Renal cortex interstitium (tissue), 11 donors: Measurements from ENCODE around the gene SLC36A3. TPM values are rescaled to one million over a fixed set of nuclear protein-coding genes. Genes with fewer than 3 reads are reported as not detected.
"Not testable (repeated sequence)": the region's sequence is repeated elsewhere in the genome, so short reads cannot be mapped to it uniquely, and the experiment has no call there.

Experiments used
- DNase-seq, 11 donors: peaks; one replicate each; pipeline ENCODE4 v3.0.0-alpha.2; 2013; ENCODE audit warnings: low read depth in 9 of 11, low spot score in 4 of 11; ENCODE audit errors: extremely low read depth in 1 of 11
- polyA plus RNA-seq, 3 donors: library from polyadenylated mRNA; unstranded; fragments of 120-200 nt; gene quantifications; one replicate each; pipeline ENCODE4 v1.2.1, GENCODE V29; 2013; ENCODE audit not compliant: insufficient read length in 3 of 3

SLC36A3 gene
- polyA plus RNA-seq, 3 donors, result not detected

- DNase-seq, result no peak
Measured at GRCh38 chr5:151248651-151249050, 54.9 kb downstream of the SLC36A3 start.

DNA sequence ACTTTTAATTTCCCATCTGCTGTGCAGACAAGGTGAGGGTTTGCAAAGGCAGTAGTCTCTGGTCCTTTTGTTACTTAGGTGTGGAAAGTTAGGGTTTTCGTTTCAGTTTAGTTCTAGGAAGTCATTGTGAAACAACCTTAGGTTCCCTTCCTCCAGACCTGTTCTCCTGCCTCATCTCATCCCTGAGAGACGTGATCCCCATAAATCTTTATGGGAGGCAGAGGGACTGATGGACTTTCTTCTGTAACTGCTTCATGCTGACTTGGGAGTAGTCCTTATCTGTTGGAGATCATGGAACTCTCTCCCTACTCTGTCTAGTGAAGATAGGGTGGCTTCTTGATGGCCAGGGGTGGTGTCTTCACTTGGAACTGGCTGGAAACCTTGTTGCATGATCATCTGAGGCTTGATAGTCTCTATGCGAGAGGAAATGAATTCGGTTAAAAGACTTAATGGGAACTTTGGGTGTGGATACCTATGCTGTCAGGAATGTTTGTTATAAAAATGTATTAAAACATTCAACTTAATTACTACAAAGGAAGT is 57.8 kb downstream of the SLC36A3 start:
- no peak for DNase-seq

- no peak for DNase-seq
Measured at GRCh38 chr5:151244206-151244605, 59.4 kb downstream of the SLC36A3 start.

GRCh38 chr5:151243564-151243963 is 60.0 kb downstream of the SLC36A3 start:
- no peak for DNase-seq

DNA sequence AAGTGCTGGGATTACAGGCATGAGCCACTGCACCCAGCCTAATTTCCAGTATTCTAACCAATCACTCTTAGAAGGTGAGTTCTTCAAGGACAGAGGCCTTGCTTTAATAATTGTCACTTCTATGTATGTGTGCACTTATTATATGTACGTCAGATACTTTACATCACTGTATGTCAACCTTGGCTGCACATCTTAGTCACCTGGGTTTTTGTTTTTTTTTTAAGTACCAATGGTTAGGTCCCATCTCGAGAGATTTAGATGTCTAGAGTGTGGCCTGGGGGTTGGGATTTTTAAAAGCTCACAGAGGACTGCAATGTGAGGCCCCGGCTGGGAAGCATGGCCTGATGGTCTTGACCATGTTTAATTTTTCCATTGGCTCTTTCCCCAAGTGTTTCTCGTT is 60.4 kb downstream of the SLC36A3 start:
- DNase-seq, result no peak

GRCh38 chr5:151240924-151241635 is 62.5 kb downstream of the SLC36A3 start:
- no peak for DNase-seq

GRCh38 chr5:151240268-151240835 is 63.2 kb downstream of the SLC36A3 start:
- not testable (repeated sequence) for DNase-seq

DNA sequence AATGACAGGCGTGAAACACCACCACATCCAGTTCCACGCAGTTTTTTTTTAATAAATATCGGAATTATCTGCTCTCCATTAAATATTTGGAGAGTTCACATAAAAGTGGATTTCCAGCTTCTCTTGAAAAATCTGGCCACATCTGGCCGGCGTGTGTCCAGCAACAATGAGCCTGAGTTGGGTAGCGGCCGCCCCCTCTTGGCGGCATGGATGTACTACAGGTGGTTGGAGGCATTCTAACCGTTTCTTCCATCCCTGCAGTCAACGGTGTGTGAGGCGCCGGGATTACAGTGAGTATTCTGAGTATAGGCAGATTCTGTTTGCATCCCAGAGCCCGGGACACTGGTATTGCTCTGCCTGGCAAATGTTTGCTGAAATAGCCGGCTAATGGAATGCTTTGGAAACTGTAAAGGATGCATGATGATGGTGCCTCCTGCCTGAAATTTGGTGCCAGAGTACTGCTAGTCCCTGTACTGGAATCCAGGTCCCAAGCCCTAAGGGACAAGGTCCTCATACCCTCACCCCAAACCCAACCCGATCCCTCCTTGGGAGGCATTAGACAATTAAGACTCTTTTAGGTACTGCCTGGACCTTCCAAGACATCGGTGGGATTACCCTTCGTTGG is 64.2 kb downstream of the SLC36A3 start:
- peak in 7 of 11 donors; percentile 43 to 68 (median 61) for DNase-seq

- DNase-seq, result no peak
Measured at GRCh38 chr5:151238303-151238741, 65.2 kb downstream of the SLC36A3 start.

DNA sequence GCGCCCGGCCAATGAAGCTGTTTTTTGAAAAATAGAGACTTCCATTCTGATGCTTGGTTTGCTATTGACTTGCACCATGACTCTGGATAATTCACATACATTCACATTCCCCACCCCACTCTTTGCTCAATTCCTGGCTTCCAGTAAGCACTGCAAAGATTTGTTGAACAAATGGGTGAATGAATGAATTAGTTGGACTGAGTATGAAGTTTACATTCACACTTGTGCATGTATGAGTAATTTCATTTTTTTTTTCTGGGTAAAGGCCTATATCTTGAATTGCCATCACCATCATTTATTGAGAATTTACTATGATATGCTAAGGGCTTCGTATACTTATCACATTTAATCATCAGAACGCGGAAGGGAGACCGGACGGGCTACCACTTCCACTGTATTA is 65.9 kb downstream of the SLC36A3 start:
- no peak for DNase-seq

- DNase-seq, result no peak
Measured at GRCh38 chr5:151236888-151237287, 66.7 kb downstream of the SLC36A3 start.

GRCh38 chr5:151235239-151235571 is 68.4 kb downstream of the SLC36A3 start:
- DNase-seq, result not testable (repeated sequence)

DNA sequence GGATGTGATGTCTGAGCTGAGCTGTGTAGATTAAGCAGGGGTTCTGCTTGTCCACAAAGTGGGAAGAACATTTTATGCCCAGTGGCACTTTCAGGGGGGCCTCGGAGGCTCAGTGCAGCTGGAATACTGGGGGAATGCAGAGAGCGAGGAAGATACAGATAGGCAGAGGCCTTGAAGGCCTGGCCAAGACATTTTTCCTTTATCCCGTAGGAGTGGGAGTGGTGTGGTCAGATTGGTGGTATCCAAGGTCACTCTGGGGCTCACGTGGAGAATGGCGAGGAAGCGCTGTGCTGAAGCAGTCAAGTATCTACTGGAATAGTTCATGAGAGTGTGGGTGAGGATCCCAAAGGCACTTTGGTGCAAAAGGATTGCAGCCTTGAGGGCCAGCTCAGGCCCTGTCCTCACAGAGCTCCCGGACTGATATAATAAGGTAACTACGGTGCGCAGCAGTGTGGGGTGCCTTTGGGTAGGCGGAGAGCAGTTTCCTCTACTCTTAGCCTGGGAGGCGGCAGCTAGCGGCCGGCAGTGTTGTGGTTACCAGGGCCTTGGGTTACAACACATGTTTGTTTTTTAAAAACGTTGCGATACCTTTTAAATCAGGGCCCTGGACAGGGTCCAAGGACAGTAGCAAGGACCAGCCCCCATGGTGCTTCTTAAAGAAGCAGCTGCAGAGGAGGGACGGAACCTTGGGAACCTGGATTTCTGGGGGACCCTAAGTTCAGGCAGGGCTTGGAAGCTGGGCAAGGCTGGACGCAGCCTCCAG is 68.9 kb downstream of the SLC36A3 start:
- DNase-seq, result peak in 4 of 11 donors; percentile 17 to 37 (median 27)

DNA sequence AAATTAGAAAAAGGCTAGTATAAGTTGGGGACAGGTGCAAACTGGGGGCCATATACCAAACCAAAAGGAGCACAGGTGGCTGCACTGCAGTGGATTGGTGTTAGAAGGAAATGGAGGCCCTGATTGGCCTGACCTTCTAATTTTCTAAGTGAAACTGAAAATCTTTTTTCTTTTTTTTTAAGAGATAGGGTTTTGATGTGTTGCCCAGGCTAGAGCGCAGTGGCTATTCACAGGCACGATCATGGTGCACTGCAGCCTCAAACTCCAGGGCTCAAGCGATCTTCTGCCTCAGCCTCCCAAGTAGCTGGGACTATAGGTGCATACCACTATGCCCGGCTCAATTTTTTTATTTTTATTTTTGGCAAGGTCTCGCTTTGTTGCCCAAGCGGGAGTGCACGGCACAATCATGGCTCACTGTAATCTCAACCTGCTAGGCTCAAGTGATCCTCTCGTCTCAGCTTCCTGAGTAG is 69.9 kb downstream of the SLC36A3 start:
- DNase-seq, result no peak

DNA sequence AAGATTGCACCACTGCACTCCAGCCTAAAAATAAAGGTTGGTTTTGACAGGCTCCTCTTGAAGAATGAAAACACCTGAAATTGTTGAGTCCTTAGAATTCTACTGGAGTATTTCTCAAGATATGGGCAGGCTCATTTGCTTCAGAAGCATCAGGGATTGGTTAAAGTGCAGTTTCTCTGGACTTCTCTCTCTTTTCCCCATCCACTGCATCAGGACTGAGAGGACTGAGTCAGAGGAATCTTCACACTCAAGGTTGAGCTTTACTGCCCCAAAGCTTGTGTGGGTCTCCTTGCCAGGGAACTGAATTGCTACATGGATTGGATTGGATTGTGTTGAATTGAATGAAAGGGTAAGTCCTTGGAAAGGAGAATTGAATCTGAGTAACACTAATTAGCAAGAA is 72.2 kb downstream of the SLC36A3 start:
- no peak for DNase-seq

- DNase-seq, result no peak
Measured at GRCh38 chr5:151230048-151230680, 73.4 kb downstream of the SLC36A3 start.

GRCh38 chr5:151228986-151229385 is 74.6 kb downstream of the SLC36A3 start:
- DNase-seq, result no peak

GRCh38 chr5:151227918-151228447 is 75.6 kb downstream of the SLC36A3 start:
- DNase-seq, result no peak
